Naive B cell (primary cell): ENCODE results near the gene ZNF674. TPM values are rescaled to one million over a fixed set of nuclear protein-coding genes. Genes with fewer than 3 reads are reported as not detected.

Source experiments
- ATAC-seq, 2 donors: fragments of 150-1000 bp; cut with Tn5 transposase; 2 replicates each; pipeline ENCODE4 v1.10.0; 2021; ENCODE audit warnings: low read depth in 2 of 2, mild to moderate bottlenecking in 2 of 2, moderate library complexity in 2 of 2
- DNase-seq: peaks from one replicate; pipeline ENCODE4 v3.0.0; 2022
- H3K27ac Mint-ChIP-seq, 6 donors: one replicate each; pipeline ENCODE4 v1.8.0; 2020 to 2022; ENCODE audit warnings: mild to moderate bottlenecking in 6 of 6, mixed read lengths in 6 of 6, moderate library complexity in 5 of 6, inconsistent platforms in 2 of 6
- H3K27me3 Mint-ChIP-seq, 3 donors: one replicate each; pipeline ENCODE4 v1.8.0; 2021 to 2022; ENCODE audit warnings: mixed read lengths in 3 of 3, mild to moderate bottlenecking in 1 of 3
- H3K36me3 Mint-ChIP-seq, 2 donors: one replicate each; pipeline ENCODE4 v1.8.0; 2020 to 2022; ENCODE audit warnings: mixed read lengths in 2 of 2, inconsistent platforms in 1 of 2, mild to moderate bottlenecking in 1 of 2
- H3K4me1 Mint-ChIP-seq, 3 donors: one replicate each; pipeline ENCODE4 v1.8.0; 2020 to 2022; ENCODE audit warnings: mixed read lengths in 3 of 3, inconsistent platforms in 1 of 3, mild to moderate bottlenecking in 1 of 3, moderate library complexity in 1 of 3
- H3K4me3 Mint-ChIP-seq, 8 donors: one replicate each; pipeline ENCODE4 v1.8.0; 2020 to 2022; ENCODE audit warnings: mild to moderate bottlenecking in 8 of 8, mixed read lengths in 8 of 8, moderate library complexity in 8 of 8, inconsistent platforms in 2 of 8
- H3K9me3 Mint-ChIP-seq, 7 donors: one replicate each; pipeline ENCODE4 v1.8.0; 2020 to 2022; ENCODE audit warnings: mixed read lengths in 7 of 7, mild to moderate bottlenecking in 5 of 7, inconsistent platforms in 2 of 7, moderate library complexity in 1 of 7
- polyA plus RNA-seq, 6 donors: library from polyadenylated mRNA; unstranded; fragments of 300-500 nt; fragmentation: Illumina TruSeq; gene quantifications; one replicate each; pipeline ENCODE4 v1.2.3, GENCODE V29; 2021; ENCODE audit warnings: low read depth in 6 of 6

The ZNF674 gene
- polyA plus RNA-seq, 6 donors from 2014 or later, result 0.28 to 1.0 (median 0.57) TPM; not detected in 2

DNA sequence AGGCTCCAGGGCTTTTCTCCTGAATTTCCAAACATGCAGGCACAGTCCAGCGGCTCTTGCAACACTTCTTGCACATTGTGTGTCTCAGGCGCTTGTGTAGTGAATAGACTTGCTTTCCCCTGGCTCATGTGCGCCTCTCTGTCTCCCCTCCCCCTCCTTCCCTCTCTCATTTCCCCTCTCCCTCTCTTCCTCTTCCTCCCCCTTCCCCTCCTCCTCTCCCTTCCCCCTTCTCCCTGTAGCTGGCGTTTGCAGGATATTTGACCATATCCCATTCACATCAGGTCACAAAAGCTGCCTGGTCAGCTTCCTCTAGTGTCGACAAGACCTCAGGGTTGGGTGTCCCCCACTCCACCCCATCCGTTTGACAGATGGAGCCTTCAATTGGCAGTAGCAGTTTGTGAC is 30.8 kb upstream of the ZNF674 start:
- H3K27ac Mint-ChIP-seq, result no peak overlapping the region
- peaks cover 22 to 32% (median 29%) of the 10 kb centered on the region in 3 donors for H3K4me1 Mint-ChIP-seq
- H3K27me3 Mint-ChIP-seq, result peaks cover 0 to 3% (median 0%) of the 10 kb centered on the region in 3 donors
- peak overlapping the region in 7 of 8 donors; percentile 22 to 78 (median 57) for H3K4me3 Mint-ChIP-seq
- ATAC-seq, result no peak
- no peak for DNase-seq
- peaks cover 0 to 2% (median 0%) of the 10 kb centered on the region in 7 donors for H3K9me3 Mint-ChIP-seq
- no peaks in the 10 kb centered on the region for H3K36me3 Mint-ChIP-seq

DNA sequence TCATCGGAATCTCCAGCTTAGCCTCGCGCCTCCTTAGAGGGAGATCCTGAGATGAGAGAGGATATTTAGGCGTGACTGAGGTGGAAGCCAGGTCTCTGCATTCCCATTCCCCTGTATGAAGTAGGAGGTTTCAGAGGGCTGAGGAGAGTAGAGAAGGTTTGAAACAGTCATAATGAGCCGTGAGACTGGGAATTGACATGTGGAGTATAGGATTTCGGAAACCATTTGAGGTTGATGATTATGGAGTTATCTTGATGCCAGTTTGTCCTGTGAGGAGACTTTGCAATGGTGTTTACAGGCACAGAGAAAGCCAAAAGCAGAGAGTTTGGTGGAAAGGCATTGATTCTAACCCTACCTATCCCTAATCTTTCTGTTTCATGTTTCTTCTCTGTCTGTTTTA is 30.4 kb upstream of the ZNF674 start:
- peak overlapping the region in 1 of 6 donors; percentile 66 for H3K27ac Mint-ChIP-seq
- DNase-seq (no peak), ATAC-seq (no peak)
- peaks cover 22 to 32% (median 29%) of the 10 kb centered on the region in 3 donors for H3K4me1 Mint-ChIP-seq
- H3K9me3 Mint-ChIP-seq, result peaks cover 0 to 2% (median 0%) of the 10 kb centered on the region in 7 donors
- peaks cover 0 to 3% (median 0%) of the 10 kb centered on the region in 3 donors for H3K27me3 Mint-ChIP-seq
- H3K4me3 Mint-ChIP-seq, result peak overlapping the region; percentile 5 to 78 (median 48)
- H3K36me3 Mint-ChIP-seq, result no peaks in the 10 kb centered on the region

DNA sequence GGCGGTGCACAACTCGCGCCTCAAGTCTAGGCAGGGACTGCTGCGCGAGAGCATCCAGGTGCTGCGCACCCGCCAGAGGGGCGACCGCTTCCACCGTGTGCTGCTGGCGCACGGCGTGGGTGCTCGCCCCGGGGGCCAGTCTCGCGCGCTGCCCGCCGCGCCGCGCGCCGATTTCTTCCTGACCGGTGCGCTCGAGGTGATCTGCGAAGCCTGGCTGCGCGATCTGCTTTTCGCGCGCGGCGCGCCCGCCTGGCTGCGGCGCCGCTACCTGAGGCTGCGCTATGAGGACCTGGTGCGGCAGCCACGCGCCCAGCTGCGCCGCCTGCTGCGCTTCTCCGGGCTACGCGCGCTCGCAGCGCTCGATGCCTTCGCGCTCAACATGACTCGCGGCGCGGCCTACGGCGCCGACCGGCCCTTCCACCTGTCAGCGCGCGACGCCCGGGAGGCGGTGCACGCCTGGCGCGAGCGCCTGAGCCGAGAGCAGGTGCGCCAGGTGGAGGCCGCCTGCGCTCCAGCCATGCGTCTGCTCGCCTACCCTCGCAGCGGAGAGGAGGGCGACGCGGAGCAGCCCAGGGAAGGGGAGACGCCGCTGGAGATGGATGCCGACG is 29.7 kb upstream of the ZNF674 start:
- Mint-ChIP-seq H3K27ac (no peak overlapping the region), H3K4me3 (peak overlapping the region; percentile 21 to 88 (median 79)), H3K36me3 (no peaks in the 10 kb centered on the region), H3K9me3 (peaks cover 0 to 2% (median 0%) of the 10 kb centered on the region in 7 donors), H3K4me1 (peaks cover 22 to 32% (median 29%) of the 10 kb centered on the region in 3 donors), H3K27me3 (peaks cover 0 to 3% (median 0%) of the 10 kb centered on the region in 3 donors)
- ATAC-seq (peak; percentile 16 to 22), DNase-seq (peak; percentile 23)

DNA sequence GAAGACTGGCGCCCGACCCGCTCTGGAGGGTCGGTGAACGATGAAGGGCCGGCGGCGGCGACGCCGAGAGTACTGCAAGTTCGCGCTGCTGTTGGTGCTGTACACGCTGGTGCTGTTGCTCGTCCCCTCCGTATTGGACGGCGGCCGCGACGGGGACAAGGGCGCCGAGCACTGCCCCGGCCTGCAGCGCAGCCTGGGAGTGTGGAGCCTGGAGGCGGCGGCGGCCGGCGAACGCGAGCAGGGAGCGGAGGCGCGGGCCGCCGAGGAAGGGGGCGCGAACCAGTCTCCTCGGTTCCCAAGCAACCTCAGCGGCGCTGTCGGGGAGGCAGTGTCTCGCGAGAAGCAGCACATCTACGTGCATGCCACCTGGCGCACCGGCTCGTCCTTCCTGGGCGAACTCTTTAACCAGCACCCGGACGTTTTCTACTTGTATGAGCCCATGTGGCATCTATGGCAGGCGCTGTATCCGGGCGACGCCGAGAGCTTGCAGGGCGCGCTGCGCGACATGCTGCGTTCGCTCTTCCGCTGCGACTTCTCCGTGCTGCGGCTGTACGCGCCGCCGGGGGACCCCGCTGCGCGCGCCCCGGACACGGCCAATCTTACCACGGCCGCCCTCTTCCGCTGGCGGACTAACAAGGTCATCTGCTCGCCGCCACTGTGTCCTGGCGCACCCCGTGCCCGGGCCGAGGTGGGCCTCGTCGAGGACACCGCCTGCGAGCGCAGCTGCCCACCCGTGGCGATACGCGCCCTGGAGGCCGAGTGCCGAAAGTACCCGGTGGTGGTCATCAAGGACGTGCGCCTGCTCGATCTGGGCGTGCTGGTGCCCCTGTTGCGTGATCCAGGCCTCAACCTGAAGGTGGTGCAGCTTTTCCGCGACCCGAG is 28.9 kb upstream of the ZNF674 start:
- Mint-ChIP-seq H3K27me3 (peaks cover 0 to 7% (median 0%) of the 10 kb centered on the region in 3 donors), H3K36me3 (no peaks in the 10 kb centered on the region), H3K4me1 (peaks cover 22 to 32% (median 29%) of the 10 kb centered on the region in 3 donors), H3K4me3 (peak overlapping the region; percentile 74 to 91 (median 85)), H3K27ac (peak overlapping the region in 4 of 6 donors; percentile 14 to 87 (median 62)), H3K9me3 (peaks cover 0 to 2% (median 0%) of the 10 kb centered on the region in 7 donors)
- peak; percentile 63 to 65 for ATAC-seq
- DNase-seq, result peak; percentile 59

DNA sequence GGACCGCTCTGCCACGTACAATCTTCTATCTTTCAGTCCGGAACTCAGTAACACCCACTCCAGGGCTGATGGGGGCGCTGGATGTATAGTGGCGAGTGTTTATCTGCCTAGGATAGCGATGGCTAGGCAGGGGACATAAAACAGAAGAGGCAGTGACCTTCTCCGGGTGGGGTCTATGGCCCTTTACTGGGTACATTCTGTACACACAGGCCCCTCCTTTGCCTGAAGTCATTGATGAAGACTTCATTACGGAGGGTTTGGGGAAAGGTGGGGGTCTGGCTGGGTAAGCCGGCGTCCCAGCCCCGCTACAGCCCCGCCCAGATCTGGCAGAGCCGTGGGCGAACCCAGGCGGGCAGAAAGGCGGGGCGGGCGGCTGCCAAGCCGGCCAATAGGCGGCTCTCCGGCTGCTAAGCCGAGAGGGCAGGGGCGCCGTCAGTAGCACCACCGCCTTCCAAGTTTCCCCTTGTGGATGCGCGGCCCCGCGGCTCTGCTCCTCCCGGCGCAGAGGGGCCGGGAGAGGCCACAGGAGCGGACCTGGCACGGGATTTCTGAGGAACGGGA is 28.2 kb upstream of the ZNF674 start, which contains the start of gene CHST7:
TSS of gene CHST7 (plus strand) at position 435 of the 561 bp plus-strand sequence. CDS start 167 bp downstream, outside the sequence.
- H3K27ac Mint-ChIP-seq, result peak within 1 kb of the TSS; percentile 10 to 87 (median 74)
- peak; percentile 53 for DNase-seq
- no peaks in the 10 kb centered on the region for H3K36me3 Mint-ChIP-seq
- peak within 1 kb of the TSS; percentile 74 to 91 (median 85) for H3K4me3 Mint-ChIP-seq
- peaks cover 0 to 2% (median 0%) of the 10 kb centered on the region in 7 donors for H3K9me3 Mint-ChIP-seq
- ATAC-seq, result peak; percentile 56 to 57
- peaks cover 0 to 8% (median 5%) of the 10 kb centered on the region in 3 donors for H3K27me3 Mint-ChIP-seq
- H3K4me1 Mint-ChIP-seq, result peaks cover 22 to 32% (median 29%) of the 10 kb centered on the region in 3 donors

DNA sequence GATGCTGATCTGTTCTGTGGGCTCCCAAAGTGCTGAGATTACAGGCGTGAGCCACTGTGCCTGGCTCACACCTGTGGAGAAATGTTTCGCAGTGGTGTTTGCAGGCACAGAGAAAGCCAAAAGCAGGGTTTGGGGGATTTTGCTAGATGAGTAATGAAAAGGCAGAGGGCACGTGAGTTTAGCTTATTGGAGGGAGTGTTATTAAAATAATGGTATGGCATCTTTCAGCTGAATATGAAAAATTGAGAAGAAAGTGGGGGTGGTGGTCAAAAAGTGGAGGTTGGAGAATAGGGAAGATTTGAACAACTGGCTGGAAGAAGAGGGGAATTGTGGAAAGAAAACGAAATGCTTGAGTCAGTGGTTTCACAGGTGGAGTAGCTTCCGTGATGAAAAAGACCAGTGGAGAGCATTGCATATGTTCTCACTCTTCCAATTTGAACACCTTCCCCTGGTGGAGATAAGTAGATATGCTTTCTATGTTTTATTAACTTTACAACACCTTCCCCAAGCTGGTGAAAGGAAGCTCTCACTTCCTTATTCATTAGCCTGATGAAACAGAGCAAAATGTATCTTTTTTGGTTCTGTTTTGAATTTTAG is 27.2 kb upstream of the ZNF674 start:
- H3K27me3 Mint-ChIP-seq, result peaks cover 0 to 8% (median 5%) of the 10 kb centered on the region in 3 donors
- H3K4me1 Mint-ChIP-seq, result peaks cover 22 to 32% (median 29%) of the 10 kb centered on the region in 3 donors
- peak overlapping the region; percentile 74 to 91 (median 85) for H3K4me3 Mint-ChIP-seq
- no peaks in the 10 kb centered on the region for H3K36me3 Mint-ChIP-seq
- peaks cover 0 to 2% (median 0%) of the 10 kb centered on the region in 7 donors for H3K9me3 Mint-ChIP-seq
- DNase-seq, result peak; percentile 40
- ATAC-seq, result peak; percentile 51 to 60
- peak overlapping the region; percentile 8 to 81 (median 55) for H3K27ac Mint-ChIP-seq

DNA sequence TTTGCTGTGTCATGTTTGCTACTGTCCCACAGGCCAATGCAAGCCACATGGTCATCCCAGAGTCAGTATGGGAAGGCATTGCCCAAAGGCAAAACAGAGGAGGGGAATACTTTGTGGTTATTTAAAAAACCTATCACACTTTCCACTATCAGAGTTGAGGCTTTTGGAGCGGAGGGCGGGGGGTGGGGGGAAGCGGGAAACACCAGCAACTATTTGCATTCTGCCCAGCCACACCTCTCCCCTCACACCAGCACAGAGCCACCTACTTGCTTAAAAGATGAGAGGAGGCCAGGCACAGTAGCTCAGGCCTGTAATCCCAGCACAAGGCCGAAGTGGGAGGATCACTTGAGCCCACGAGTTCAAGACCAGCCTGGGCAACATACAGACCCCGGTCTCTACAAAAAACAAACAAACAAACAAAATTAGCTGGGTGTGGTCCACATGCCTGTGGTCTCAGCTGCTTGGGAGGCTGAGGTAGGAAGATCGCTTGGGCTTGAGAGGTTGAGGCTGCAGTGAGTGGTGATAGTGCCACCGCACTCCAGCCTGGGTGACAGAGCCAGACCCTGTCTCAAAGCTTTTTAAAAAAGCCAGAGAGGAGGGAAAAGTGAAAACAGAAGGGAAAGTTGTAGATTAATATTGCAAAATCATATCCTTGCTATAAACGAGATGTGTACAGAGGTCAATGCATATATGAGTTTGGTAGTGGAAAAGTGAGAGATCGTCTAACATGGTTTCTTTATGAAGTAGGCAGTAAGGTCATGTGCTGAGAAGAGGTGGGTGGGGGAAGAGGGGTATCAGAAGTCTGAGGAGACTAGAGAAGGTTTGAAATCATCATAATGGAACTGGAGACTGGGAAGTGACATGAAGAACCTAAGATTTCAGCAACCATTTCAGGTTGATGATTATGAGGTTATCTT is 26.5 kb upstream of the ZNF674 start:
- ATAC-seq (no peak), DNase-seq (no peak)
- Mint-ChIP-seq H3K36me3 (no peaks in the 10 kb centered on the region), H3K4me1 (peaks cover 22 to 32% (median 29%) of the 10 kb centered on the region in 3 donors), H3K27me3 (peaks cover 0 to 8% (median 8%) of the 10 kb centered on the region in 3 donors), H3K4me3 (peak overlapping the region in 4 of 8 donors; percentile 27 to 84 (median 52)), H3K9me3 (peaks cover 0 to 2% (median 0%) of the 10 kb centered on the region in 7 donors), H3K27ac (peak overlapping the region in 3 of 6 donors; percentile 26 to 81 (median 41))

DNA sequence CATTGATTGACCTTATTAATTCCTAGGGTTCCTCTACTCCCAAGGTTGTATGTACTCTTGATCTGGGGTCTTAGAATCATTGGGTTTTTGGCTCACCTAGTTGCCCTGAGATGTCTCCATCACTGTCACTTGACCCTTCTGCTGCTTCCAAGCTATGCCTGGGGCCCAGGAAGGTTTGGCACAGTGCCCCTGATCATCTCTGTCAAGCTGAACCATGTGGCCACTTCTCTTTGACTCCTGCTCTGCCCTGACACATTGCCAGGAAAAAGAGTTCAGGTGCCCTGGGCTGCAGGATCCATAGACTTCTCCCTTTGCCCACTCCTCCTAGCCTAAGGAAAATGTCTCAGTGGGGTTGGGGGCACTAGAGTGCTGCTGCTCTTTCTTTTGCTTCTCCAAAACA is 24.4 kb upstream of the ZNF674 start:
- peaks cover 0 to 2% (median 0%) of the 10 kb centered on the region in 7 donors for H3K9me3 Mint-ChIP-seq
- no peaks in the 10 kb centered on the region for H3K36me3 Mint-ChIP-seq
- H3K27ac Mint-ChIP-seq, result no peak overlapping the region
- H3K4me1 Mint-ChIP-seq, result peaks cover 10 to 20% (median 16%) of the 10 kb centered on the region in 3 donors
- H3K4me3 Mint-ChIP-seq, result peak overlapping the region in 2 of 8 donors; percentile 29 to 42
- H3K27me3 Mint-ChIP-seq, result peaks cover 6 to 27% (median 17%) of the 10 kb centered on the region in 3 donors
- DNase-seq (no peak), ATAC-seq (no peak)

DNA sequence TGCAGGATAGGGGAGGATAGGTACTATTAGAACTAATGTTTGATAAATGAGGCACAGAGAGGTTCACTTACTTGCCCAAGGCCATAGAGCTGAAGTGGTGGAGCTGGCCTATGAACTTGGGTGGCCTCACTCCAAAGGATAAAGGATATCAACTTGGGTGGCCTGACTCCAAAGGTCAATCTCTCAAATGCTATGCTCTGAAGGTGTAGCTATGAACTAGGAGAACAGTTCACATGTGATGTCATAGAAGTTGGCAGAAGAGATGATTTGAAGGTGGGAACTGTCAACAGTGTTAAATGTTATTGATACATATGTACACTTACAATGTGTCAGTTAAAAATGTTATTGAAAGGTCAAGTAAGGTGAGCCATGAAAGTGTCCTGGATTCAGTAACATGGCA is 22.2 kb upstream of the ZNF674 start:
- Mint-ChIP-seq H3K36me3 (no peaks in the 10 kb centered on the region), H3K9me3 (peaks cover 0 to 1% (median 0%) of the 10 kb centered on the region in 7 donors), H3K4me1 (peaks cover 10 to 15% (median 12%) of the 10 kb centered on the region in 3 donors), H3K4me3 (no peak overlapping the region), H3K27me3 (peaks cover 6 to 34% (median 14%) of the 10 kb centered on the region in 3 donors), H3K27ac (no peak overlapping the region)
- no peak for ATAC-seq
- DNase-seq, result no peak

DNA sequence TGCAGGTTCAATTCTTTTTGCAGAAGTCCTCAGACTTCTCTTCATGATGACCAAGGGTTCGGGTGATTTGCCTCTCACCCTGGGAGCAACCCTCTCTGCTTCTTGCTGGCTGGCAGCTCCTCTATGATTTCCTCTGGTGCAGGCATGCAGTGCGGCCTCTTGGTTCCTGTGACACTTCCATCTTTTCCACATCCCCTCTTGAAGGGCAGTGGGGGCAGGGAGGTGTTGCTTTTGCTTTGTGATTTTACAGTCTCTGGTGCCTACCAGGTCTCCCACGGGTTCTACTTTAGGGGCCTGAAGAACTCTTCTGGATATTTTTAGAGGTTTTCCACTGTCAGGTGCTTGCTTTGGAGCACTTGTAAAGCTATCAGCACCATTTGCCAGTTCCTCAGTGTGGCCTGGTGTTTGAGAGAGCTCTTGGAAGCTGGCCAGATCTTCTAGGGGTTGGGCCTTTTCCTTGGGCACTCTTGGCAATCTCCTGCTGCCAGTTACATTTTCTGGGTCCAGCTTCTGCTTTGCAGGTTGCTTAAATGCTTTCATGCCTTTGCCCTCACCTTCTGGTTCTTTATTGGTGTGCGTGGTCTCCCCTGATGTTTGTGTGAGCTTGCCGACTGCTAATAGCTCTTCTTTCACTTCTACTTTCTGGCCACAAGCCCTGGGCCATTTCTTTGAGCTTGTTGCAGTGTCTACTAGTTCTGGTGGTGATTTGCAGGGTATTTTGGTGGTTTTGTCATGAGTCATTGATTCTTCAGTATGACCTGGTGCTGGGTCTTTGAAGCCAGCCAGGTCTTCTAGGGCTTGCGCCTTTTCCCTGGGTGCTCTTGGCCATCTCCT is 16.8 kb upstream of the ZNF674 start:
- Mint-ChIP-seq H3K4me3 (peak overlapping the region in 6 of 8 donors; percentile 6 to 61 (median 39)), H3K9me3 (peaks cover 0 to 9% (median 0%) of the 10 kb centered on the region in 7 donors), H3K27me3 (peaks cover 14 to 47% (median 20%) of the 10 kb centered on the region in 3 donors), H3K4me1 (peaks cover 12 to 21% (median 17%) of the 10 kb centered on the region in 3 donors), H3K27ac (peak overlapping the region in 4 of 6 donors; percentile 15 to 60 (median 46)), H3K36me3 (peaks cover 0 to 7% of the 10 kb centered on the region in 2 donors)
- peak; percentile 96 for ATAC-seq
- peak; percentile 46 for DNase-seq

DNA sequence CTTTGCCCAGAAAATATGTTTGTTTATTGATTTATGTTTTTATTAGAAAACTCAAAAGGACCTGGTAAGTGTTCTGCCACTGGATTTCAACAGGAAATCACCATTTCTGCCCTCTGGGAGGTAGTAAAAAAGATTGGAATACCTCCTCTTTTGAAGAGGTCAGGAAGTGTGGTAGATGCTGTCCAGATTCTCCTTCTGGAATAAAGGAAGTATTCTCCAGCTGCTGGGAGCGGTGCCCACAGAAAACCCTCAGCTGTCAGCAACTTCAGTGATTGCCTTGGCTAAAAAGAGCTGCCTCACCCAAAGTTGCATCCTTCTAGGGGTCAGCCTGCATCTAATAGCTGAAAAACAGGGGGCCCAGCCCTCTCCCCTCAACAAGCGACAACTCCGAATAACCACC is 13.8 kb upstream of the ZNF674 start:
- Mint-ChIP-seq H3K27ac (no peak overlapping the region), H3K27me3 (peaks cover 10 to 23% (median 13%) of the 10 kb centered on the region in 3 donors), H3K9me3 (peaks cover 0 to 9% (median 0%) of the 10 kb centered on the region in 7 donors), H3K4me3 (no peak overlapping the region), H3K36me3 (peaks cover 0 to 8% of the 10 kb centered on the region in 2 donors), H3K4me1 (peaks cover 12 to 21% (median 17%) of the 10 kb centered on the region in 3 donors)
- DNase-seq (no peak), ATAC-seq (no peak)
